ENCODE results near the gene MCCC1.

GRCh38 chr3:183050706-183051105 lies 48.6 kb downstream of the MCCC1 start:
- TF ChIP-seq CTCF (conservative IDR thresholded peaks at IDR 0.05; ENCODE audit: low read length) = no peak
- TF ChIP-seq EZH2phosphoT487 (IDR thresholded peaks at IDR 0.05; ENCODE audit: borderline replicate concordance) = no peak
